ENCODE measurements around the gene PRMT6. TPM values are rescaled to one million over a fixed set of nuclear protein-coding genes. Genes with fewer than 3 reads are reported as not detected.
"Not testable (repeated sequence)": the region's sequence is repeated elsewhere in the genome, so short reads cannot be mapped to it uniquely, and the experiment has no call there.

The PRMT6 gene
- total RNA-seq, 1 donor from 2014 or later, result 25.0 TPM

DNA sequence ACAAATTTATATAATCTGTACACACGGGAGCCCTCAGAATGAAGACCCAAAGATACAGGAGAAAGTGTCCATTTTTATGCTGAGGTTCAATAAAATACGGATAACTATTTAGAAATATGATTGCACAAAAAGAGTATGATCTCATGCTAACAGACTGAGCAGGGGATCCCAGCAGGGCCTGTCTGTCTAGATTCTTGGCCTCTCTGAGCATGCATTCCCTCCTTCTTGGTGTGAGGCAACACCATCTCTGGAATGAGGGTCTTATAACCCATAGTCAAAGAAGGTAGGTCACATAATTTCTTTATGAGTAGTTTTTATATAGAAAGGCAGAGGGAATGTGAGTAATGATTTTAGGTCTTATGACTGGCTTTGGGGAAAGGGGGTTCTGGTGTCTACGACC is 5.4 kb downstream of the PRMT6 start:
- H3K4me3 ChIP-seq (ENCODE audit: low read depth, low read length), result no peak overlapping the region
- DNase-seq (ENCODE audit: low read depth), result no peak
- TF ChIP-seq, protein P1, sequence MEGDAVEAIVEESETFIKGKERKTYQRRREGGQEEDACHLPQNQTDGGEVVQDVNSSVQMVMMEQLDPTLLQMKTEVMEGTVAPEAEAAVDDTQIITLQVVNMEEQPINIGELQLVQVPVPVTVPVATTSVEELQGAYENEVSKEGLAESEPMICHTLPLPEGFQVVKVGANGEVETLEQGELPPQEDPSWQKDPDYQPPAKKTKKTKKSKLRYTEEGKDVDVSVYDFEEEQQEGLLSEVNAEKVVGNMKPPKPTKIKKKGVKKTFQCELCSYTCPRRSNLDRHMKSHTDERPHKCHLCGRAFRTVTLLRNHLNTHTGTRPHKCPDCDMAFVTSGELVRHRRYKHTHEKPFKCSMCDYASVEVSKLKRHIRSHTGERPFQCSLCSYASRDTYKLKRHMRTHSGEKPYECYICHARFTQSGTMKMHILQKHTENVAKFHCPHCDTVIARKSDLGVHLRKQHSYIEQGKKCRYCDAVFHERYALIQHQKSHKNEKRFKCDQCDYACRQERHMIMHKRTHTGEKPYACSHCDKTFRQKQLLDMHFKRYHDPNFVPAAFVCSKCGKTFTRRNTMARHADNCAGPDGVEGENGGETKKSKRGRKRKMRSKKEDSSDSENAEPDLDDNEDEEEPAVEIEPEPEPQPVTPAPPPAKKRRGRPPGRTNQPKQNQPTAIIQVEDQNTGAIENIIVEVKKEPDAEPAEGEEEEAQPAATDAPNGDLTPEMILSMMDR (conservative IDR thresholded peaks at IDR 0.05; ENCODE audit: low read depth, low read length), result no peak

DNA sequence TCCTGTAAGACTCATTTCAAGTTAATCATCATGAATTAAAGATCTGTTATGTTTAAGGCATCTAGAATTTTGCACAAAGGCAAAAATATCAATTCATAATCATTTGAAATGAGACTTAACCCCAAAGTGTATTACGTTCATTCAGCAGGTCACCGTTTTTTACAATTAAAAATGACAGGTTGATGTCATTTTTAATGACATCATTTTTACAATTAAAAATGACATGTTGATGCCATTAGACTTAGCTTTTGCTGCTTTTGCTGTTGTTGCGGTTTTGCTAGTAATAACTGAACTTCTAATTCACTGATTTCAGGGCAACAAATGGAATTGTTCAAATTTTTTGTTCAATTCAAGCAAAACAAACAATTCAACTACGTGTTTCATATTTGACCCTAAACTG is 17.0 kb downstream of the PRMT6 start:
- TF ChIP-seq, protein P1 (conservative IDR thresholded peaks at IDR 0.05; ENCODE audit: low read depth, low read length), result no peak
- DNase-seq (ENCODE audit: low read depth), result no peak
- H3K4me3 ChIP-seq (ENCODE audit: low read depth, low read length), result no peak overlapping the region

DNA sequence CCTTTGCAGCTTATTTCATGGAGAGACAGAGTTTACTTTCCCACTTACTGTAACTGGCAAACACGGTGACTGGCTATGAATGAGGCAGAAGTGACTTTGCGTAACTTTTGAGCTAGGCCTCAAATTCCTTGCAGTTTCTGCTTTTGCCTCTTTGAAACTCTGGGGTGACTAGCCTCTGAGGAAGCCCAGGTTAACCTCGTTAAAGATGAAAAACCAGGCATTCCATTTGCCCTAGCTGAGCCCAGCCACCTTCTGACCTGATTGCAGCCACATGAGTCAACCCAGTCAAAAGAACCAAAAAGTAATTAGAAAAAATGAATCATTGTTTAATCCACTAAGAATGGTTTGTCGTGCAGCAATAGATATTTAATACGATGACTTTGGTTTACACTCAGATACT is 20.4 kb downstream of the PRMT6 start:
- TF ChIP-seq, protein P1 (conservative IDR thresholded peaks at IDR 0.05; ENCODE audit: low read depth, low read length), result no peak
- H3K4me3 ChIP-seq (ENCODE audit: low read depth, low read length), result no peak overlapping the region
- DNase-seq (ENCODE audit: low read depth), result peak; percentile 91

DNA sequence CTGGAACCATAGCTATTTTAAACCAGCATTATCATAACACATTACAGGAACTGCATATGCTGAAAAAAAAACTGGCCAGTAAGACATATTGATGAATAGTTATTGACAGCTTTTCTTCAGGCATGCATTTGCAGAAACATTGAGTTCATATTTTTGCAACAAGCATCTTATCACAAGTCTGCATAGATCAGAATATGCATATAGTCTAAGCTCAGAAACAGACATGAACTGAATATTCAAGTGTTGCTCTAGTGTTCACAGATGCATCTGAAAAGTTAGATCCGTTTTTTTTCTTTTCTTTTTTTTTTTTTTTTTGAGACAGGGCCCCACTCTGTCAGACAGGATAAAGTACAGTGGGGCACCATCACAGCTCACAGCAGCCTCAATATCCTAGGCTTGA is 22.8 kb downstream of the PRMT6 start:
- no peak overlapping the region for H3K4me3 ChIP-seq (ENCODE audit: low read depth, low read length)
- TF ChIP-seq, protein P1 (conservative IDR thresholded peaks at IDR 0.05; ENCODE audit: low read depth, low read length), result no peak
- DNase-seq (ENCODE audit: low read depth), result no peak

DNA sequence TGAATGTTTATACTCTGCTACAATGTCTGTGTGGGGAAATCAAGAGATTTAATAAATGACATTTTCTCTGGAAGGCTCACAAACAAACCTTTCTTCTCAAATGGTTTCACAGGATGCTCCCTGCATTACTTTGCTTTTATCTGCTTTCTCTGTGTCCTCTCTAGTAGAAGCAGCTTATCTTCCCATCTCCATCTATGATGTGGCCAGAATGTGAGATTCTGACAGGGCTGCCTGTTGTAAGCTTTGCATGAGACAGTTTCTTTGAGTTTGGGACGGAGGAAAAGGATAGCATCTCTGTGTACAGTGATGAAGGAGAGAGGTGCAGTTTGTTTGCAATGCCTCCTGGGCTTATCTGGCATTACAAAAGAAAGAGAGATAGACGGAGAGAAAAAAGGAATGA is 24.6 kb downstream of the PRMT6 start:
- no peak overlapping the region for H3K4me3 ChIP-seq (ENCODE audit: low read depth, low read length)
- TF ChIP-seq, protein P1 (conservative IDR thresholded peaks at IDR 0.05; ENCODE audit: low read depth, low read length), result no peak
- no peak for DNase-seq (ENCODE audit: low read depth)

DNA sequence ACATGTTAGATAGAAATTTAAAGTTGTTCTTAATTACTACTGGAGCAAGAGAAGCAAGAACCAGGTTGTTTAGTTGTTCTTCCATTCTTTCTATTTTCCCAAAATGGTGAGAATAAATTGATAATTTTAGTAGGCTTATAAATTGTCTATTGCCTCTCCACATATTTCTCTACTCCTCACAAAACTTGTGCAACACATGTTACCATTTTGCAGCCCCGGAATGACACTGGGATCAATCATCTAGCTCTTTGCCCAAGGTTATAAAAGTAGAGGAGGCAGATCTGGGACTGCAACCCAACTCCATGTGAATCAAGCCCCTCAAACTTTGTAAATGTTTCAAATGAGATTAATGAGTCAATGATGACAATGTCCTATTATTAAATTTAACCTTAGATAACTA is 34.9 kb downstream of the PRMT6 start:
- TF ChIP-seq, protein P1 (conservative IDR thresholded peaks at IDR 0.05; ENCODE audit: low read depth, low read length), result no peak
- no peak for DNase-seq (ENCODE audit: low read depth)
- H3K4me3 ChIP-seq (ENCODE audit: low read depth, low read length), result no peak overlapping the region

DNA sequence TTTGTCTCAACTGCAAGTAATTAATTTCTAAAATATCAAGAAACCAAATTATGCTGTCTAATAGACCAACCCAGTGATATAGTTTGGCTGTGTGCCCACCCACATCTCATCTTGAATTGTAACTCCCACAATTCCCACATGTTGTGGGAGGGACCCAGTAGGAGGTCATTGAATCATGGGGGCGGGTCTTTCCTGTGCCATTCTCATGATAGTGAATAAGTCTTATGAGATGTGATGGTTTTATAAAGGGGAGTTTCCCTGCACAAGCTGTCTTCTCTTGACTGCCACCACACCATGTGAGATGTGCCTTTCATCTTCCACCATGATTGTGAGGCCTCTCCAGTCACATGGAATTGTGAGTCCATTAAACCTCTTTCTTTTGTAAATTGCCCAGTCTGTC is 36.9 kb downstream of the PRMT6 start:
- not testable (repeated sequence) for H3K4me3 ChIP-seq (ENCODE audit: low read depth, low read length); DNase-seq (ENCODE audit: low read depth)

DNA sequence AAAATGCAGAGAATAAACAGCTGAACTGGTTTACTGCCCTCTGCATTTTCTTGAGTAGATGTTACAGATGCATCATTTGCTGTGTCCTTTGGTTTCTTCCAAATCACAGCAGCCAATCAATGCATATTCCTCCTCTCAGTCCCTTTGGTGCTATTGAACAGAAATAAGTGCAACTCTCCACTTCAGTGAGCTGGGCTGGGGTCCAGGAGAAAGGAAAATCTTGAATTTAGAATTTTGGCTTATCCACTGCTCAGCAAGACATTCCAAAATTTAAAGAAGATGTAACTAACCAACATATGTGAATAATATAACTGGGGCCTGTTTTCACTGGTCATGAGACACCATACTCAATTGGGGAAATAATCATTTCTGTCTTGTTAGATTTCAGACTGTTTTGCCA is 39.2 kb downstream of the PRMT6 start:
- TF ChIP-seq, protein P1 (conservative IDR thresholded peaks at IDR 0.05; ENCODE audit: low read depth, low read length), result no peak
- no peak overlapping the region for H3K4me3 ChIP-seq (ENCODE audit: low read depth, low read length)
- DNase-seq (ENCODE audit: low read depth), result no peak
